HG03045 (cell line): Measurements from ENCODE around the gene ANO10.
"Not testable (repeated sequence)": the region's sequence is repeated elsewhere in the genome, so short reads cannot be mapped to it uniquely, and the experiment has no call there.

Experiments used
- ATAC-seq: cut with Tn5 transposase; IDR thresholded peaks from one replicate; pipeline ENCODE4 v1.9.1; 2021; ENCODE audit warnings: mild to moderate bottlenecking, moderate library complexity; ENCODE audit not compliant: unreplicated experiment

The ANO10 gene

GRCh38 chr3:43388175-43388574 lies 233.6 kb downstream of the ANO10 start:
- no peak for ATAC-seq

- ATAC-seq: no peak
Measured at GRCh38 chr3:43379343-43379742, 242.5 kb downstream of the ANO10 start.

- ATAC-seq: no peak
Measured at GRCh38 chr3:43378066-43378935, 243.5 kb downstream of the ANO10 start.

- ATAC-seq: no peak
Measured at GRCh38 chr3:43373560-43373928, 248.3 kb downstream of the ANO10 start.

GRCh38 chr3:43372809-43373559 lies 248.8 kb downstream of the ANO10 start:
- no peak for ATAC-seq

- no peak for ATAC-seq
Measured at GRCh38 chr3:43372007-43372740, 249.6 kb downstream of the ANO10 start.

- ATAC-seq: no peak
Measured at GRCh38 chr3:43371494-43371893, 250.3 kb downstream of the ANO10 start.

- ATAC-seq: no peak
Measured at GRCh38 chr3:43370293-43370980, 251.4 kb downstream of the ANO10 start.

- no peak for ATAC-seq
Measured at GRCh38 chr3:43369404-43370292, 252.2 kb downstream of the ANO10 start.

GRCh38 chr3:43366885-43367284 lies 254.9 kb downstream of the ANO10 start:
- ATAC-seq: no peak

- ATAC-seq: no peak
Measured at GRCh38 chr3:43366481-43366880, 255.3 kb downstream of the ANO10 start.

GRCh38 chr3:43365601-43366305 lies 256.1 kb downstream of the ANO10 start:
- no peak for ATAC-seq

- ATAC-seq: no peak
Measured at GRCh38 chr3:43364926-43365325, 256.9 kb downstream of the ANO10 start.

- ATAC-seq: no peak
Measured at GRCh38 chr3:43364494-43364893, 257.3 kb downstream of the ANO10 start.

- no peak for ATAC-seq
Measured at GRCh38 chr3:43363621-43364266, 258.1 kb downstream of the ANO10 start.

- ATAC-seq: no peak
Measured at GRCh38 chr3:43362961-43363360, 258.9 kb downstream of the ANO10 start.

- ATAC-seq: no peak
Measured at GRCh38 chr3:43362183-43362582, 259.6 kb downstream of the ANO10 start.

GRCh38 chr3:43361077-43361476 lies 260.7 kb downstream of the ANO10 start:
- no peak for ATAC-seq

- ATAC-seq: not testable (repeated sequence)
Measured at GRCh38 chr3:43356033-43356432, 265.8 kb downstream of the ANO10 start.
